LNCAP (cell line): ENCODE measurements around the gene SUV39H1.

ENCODE experiments used
- CTCF ChIP-seq: fragments of 450-650 bp; IDR thresholded peaks from 2 replicates; pipeline ENCODE4 v1.5.1; 2017; ENCODE audit warnings: mild to moderate bottlenecking

The SUV39H1 gene

GRCh38 chrX:48719958-48720357 is 23.4 kb downstream of the SUV39H1 start:
- no peak for TF ChIP-seq CTCF

GRCh38 chrX:48720577-48721250 is 24.2 kb downstream of the SUV39H1 start:
- no peak for TF ChIP-seq CTCF

- no peak for TF ChIP-seq CTCF
These were observed 25.4 kb downstream of the SUV39H1 start for GRCh38 chrX:48721916-48722315.

- TF ChIP-seq CTCF: no peak
These were observed 30.1 kb downstream of the SUV39H1 start for GRCh38 chrX:48726596-48726995.

- TF ChIP-seq CTCF: no peak
These were observed 32.1 kb downstream of the SUV39H1 start for GRCh38 chrX:48728653-48729052.

GRCh38 chrX:48736303-48736702 is 39.8 kb downstream of the SUV39H1 start:
- no peak for TF ChIP-seq CTCF

GRCh38 chrX:48736878-48737212 is 40.3 kb downstream of the SUV39H1 start:
- no peak for TF ChIP-seq CTCF
